Stimulated activated CD8-positive, alpha-beta memory T cell treated with anti-CD3 and anti-CD28 coated beads, Interleukin-4, amount 100 ng/mL, for 48 hours (primary cell): ENCODE measurements around the gene NNT.
"Not testable (repeated sequence)": the region's sequence is repeated elsewhere in the genome, so short reads cannot be mapped to it uniquely, and the experiment has no call there.

ENCODE experiments used
- DNase-seq: peaks from one replicate; pipeline ENCODE4 v3.0.0-alpha.2; 2020

Gene NNT

GRCh38 chr5:43729846-43730478 is 127.0 kb downstream of the NNT start:
- no peak for DNase-seq

GRCh38 chr5:43730832-43731342 is 127.9 kb downstream of the NNT start:
- no peak for DNase-seq

GRCh38 chr5:43731573-43731972 is 128.6 kb downstream of the NNT start:
- no peak for DNase-seq

GRCh38 chr5:43745923-43746548 is 143.1 kb downstream of the NNT start:
- not testable (repeated sequence) for DNase-seq

GRCh38 chr5:43750809-43751208 is 147.8 kb downstream of the NNT start:
- no peak for DNase-seq

- no peak for DNase-seq
These were observed 150.1 kb downstream of the NNT start for GRCh38 chr5:43753069-43753468.
